ENCODE results near the gene TSPOAP1.
A peak's percentile ranks its signal among the peaks of the same experiment; 100 is the strongest.

The TSPOAP1 gene

GRCh38 chr17:58276423-58276822, 52.2 kb downstream of the TSPOAP1 start:
- no peak for DNase-seq

DNA sequence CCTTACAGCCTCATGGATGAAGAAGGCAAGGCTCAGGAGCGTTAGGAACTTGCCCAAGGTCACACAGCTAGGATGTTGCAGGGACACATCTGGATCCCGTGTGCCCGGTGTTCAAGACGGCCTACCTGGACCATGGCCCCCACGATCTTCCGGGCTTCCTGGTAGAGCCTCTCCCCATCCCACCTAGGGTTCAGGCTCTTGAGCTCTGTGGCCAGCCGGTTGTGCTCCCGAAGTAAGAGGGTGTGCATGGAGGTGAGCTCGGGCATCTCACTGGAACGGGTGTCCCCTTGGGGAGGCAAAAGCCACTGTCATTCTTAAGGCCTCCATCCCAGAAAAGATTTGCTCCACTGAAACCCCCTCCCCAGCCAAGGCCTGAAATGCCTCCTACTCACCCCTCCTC, 53.2 kb downstream of the TSPOAP1 start:
- DNase-seq, result no peak

- DNase-seq, result peak in 1 of 5 experiments; percentile 30
Measured at GRCh38 chr17:58273453-58274104, 55.0 kb downstream of the TSPOAP1 start.

GRCh38 chr17:58272367-58273280, 56.0 kb downstream of the TSPOAP1 start:
- DNase-seq, result no peak

DNA sequence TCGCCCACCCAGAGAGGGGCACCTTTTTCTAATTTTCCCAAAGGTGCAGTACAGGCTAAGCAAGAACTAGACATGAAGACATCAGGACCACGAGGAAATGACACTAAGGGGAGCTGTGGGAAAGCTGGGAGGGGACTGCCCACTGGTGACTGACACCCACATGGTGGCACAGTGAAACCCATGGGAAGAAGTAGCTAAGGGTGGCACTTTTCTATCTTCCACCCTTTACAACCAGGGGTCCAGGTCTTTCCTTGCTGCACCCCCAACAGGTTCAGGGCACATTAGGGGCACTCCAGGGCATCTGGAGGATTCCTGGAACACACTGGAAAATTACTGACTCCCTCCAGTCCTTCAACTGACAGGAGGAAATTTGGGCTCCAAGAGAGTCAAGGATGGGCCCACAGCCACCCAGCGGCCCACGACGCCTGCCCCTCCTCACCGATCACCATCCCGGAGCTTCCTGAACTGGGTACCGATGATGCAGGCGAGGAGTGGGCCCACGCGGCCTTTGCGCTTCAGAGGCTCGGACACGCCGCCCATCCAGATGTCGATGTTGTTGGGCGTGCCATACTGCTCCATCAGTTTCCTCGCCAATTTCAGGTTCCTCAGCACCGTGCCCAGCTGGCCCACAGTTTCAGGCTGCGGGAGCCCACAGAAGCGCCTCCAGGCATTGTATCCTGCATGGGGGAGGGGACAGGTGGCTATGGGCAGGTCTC, 57.2 kb downstream of the TSPOAP1 start:
- no peak for DNase-seq

DNA sequence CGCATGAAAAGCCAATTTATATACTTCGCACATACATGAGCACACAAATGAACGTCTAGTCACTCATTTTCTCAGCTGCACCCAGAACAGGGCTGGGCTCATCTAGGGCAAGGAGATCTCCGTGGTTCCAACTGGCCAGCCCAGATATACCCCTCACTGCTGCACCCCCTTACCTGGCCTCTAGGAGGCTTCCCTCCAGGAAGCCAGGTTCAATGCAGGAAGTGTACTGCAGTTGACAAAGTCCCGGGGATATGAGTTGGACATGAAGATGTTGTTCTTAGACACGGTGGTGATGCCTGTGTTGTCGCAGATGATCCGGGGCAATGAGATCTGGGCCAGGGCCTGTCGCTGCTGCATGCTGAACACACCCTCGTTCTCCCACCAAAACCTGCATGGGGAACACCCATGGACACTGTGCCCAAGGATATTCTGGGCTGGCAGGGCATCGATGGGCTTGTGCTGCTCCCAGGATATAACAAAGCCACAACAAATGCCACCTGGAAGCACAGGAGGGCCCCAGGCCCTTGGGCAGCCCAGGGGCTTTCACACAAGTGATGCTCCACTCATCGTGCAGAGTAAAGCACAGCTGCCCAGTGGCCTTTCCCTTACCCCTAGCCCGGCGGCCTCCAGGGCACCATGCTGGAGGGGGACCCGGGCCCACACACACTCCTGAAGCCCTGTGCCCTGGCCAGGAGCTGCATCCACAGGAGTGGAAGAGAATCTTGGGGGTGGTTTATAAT, 57.9 kb downstream of the TSPOAP1 start:
- DNase-seq, result no peak

DNA sequence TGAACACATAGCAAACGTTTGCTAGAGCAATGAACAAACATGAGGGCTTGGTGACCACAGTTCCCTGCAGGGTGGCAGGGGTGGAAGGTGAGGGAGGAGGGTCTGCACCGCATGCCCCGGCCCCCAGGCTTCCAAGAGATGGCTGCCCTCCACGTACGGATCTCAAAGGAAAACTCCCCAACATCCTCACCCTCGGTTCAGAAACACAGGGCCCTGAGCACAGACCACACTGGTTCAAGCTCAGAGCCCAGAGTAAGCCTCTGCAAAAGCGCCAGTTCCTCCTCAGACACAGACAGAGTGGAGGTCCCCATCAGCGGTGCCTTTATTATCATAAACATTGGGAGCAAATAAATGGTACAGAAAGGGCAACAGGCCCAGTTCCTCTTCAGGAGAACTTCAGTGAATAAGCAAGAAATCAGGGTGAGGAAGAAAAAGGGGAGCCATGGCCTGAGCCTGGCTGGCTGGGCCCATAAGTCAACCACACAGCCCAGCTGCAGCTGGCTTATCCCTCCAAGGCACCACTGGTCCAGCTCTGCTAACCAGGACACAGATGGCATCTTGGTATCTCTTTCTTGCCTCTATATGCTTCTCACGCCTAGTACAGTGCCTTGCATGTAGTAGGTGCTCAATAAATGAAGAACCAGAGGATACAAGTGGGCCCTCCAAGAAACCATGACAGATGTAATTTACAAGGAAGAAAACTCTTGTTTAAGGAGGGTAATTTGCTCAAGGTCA, 58.9 kb downstream of the TSPOAP1 start:
- no peak for DNase-seq

DNA sequence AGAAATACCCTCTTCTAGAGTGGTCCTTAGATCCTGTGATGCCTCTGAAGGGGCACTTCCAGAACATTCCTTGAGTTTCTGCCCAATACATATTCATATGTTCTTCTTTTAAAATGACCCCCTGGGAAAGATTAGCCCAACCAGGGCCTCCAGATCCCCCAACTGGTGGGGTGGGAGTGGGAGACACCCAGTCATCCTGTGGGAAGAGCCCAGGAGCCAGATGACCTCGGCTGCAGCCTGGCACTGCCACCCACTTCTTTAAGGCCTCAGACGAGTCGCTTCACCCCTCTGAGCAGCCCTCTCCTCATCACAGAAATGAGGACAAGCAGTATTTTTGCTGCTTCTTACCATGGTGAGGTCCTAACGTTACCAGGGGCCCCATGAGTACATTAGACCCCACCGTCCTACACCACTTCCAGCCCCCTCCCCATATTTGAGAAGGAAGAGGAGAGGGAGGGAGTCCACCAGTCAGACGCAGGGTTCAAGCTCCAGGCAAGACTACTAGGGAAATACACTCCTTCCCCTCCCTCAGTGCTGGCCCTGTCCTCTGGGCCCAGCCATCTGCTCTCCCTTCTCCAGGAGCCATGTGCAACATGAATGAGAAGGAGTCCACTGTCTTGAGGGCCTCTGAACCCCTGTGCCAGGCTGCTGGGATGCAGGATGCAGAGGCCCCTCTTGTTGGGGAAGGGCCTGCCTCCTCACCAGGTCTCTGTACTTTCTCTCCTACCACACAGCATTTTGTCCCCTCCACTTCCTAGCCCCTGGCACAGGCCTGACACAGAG, 59.6 kb downstream of the TSPOAP1 start:
- no peak for DNase-seq

DNA sequence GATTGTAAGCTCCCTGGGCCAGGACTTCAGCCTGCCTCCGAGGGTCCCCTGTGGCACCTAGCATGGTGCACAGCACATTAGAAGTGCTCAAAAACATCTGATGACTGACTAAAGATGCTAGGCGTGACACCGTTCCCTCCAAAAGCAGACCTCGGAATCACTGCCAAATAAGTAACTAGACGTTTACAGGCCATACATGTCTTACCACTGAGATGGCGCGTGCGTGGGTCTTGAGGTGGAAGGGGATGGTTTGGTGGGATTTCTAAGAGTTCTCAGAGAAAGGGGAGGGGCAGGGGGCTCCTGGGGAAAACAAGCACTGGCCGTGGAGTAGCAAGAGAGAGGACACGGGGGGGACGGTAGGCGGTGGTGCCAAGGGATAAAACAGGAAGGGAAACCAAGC, 60.3 kb downstream of the TSPOAP1 start:
- no peak for DNase-seq

DNA sequence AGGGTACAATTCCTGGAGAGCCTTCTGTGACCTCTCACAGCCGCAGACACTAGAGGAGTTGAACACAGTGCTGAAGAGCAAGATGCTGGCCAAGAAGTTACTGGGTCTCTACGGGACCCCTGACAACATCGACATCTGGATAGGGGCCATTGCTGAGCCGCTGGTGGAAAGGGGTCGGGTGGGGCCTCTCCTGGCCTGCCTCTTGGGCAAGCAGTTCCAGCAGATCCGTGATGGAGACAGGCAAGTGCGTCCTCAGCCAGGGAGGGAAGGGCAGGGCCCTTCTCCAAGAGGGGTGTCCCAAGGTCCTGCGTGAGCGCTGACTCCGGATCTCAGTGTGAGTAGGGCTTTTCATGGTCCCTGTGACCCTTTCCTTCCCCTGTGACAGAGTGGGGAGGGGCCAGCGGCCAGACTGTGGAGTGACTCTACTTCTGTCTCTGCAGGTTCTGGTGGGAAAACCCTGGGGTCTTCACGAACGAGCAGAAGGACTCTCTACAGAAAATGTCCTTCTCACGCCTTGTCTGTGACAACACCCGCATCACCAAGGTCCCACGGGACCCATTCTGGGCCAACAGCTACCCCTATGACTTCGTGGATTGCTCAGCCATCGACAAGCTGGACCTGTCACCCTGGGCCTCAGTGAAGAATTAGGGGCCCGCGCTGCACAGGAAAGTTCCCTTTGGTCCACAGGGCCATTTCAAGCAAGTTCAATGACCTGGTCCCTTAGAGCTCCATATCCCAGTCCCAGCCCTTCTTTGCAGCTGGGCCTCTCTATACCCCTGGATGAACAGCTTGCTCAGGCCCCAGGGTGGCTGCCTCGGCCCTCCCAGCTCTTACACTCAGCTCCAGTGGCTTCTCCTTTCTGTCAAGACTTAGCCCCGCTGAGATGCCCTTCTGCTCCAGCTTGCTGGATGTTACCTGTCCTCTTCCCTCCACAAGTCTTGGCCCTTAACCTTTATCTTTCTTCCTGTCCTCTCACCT, 61.0 kb downstream of the TSPOAP1 start:
- DNase-seq, result no peak

GRCh38 chr17:58265902-58266875, 62.4 kb downstream of the TSPOAP1 start:
- no peak for DNase-seq

GRCh38 chr17:58265271-58265670, 63.3 kb downstream of the TSPOAP1 start:
- DNase-seq, result no peak

- no peak for DNase-seq
Measured at GRCh38 chr17:58264407-58265103, 64.0 kb downstream of the TSPOAP1 start.

DNA sequence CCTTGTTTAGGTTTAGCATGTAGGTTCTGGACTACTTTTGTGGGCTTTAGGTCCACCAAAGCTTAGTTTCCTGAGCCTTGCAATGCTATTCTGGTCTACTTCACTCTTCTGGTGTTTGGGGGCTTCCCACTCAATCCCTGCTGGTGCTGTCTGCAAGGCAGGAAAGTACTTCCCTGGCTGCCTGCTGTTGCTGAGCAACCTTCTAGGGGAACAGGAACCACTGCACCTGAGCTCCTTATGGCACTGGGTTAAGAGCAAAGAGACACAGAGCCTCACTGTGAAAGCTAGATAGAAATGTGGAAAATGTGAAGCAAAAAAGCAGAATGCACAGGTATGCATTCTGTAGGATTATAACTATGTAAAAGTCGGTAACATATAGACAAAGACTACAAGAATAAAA, 64.8 kb downstream of the TSPOAP1 start:
- no peak for DNase-seq

DNA sequence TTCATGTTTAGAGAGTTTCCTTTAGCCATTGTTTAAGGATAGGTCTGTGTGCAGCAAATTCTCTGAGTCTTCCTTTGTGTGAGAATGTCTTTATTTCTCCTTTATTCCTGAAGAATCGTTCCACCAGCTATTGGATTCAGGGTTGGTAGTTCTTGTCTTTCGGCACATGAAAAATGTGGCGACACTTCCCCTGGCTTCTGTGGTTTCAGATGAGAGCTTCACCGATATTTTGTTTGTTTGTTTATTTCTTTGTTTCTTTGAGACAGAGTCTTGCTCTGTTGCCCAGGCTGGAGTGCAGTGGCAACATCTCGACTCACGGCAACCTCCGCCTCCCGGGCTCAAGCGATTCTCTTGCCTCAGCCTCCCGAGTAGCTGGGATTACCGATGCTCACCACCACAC, 66.4 kb downstream of the TSPOAP1 start:
- no peak for DNase-seq

- no peak for DNase-seq
Measured at GRCh38 chr17:58254803-58255202, 73.8 kb downstream of the TSPOAP1 start.

GRCh38 chr17:58253082-58253481, 75.5 kb downstream of the TSPOAP1 start:
- no peak for DNase-seq

- no peak for DNase-seq
Measured at GRCh38 chr17:58252141-58252540, 76.5 kb downstream of the TSPOAP1 start.

Data from T-helper 2 cell (primary cell).